ENCODE results near the gene RELN. TPM values are rescaled to one million over a fixed set of nuclear protein-coding genes. Genes with fewer than 3 reads are reported as not detected.

RELN gene
- total RNA-seq, 1 experiment from 2014 or later = 4.3 TPM

GRCh38 chr7:103856929-103857328, 132.5 kb downstream of the RELN start:
- Histone ChIP-seq H3K36me3 (ENCODE audit: control insufficient read depth, insufficient read depth, low read length) (no peaks in the 10 kb centered on the region), H3K9me3 (no peaks in the 10 kb centered on the region), H3K4me1 (peaks cover 7% of the 10 kb centered on the region; the same call in 1 of the 2 replicates), H3K27me3 (replicated peaks; ENCODE audit: control insufficient read depth, insufficient read depth, low read length) (no peaks in the 10 kb centered on the region), H3K4me3 (ENCODE audit: low read depth, low read length) (no peak overlapping the region)
- intact Hi-C loops (cut with micrococcal nuclease; ENCODE audit: unreplicated experiment) = no loop called here
- H3K27ac Mint-ChIP-seq (ENCODE audit: unreplicated experiment) = no peak overlapping the region
- H3K4me3 Mint-ChIP-seq (ENCODE audit: unreplicated experiment) = no peak overlapping the region
- H3K27me3 Mint-ChIP-seq (ENCODE audit: insufficient read depth, unreplicated experiment) = peaks cover 4% of the 10 kb centered on the region
- H3K9me3 Mint-ChIP-seq (ENCODE audit: unreplicated experiment) = peaks cover 8% of the 10 kb centered on the region
- no peak for TF ChIP-seq CTCF (IDR thresholded peaks at IDR 0.05; ENCODE audit: insufficient read depth in 1 of 2, low read depth in 1 of 2, low read length in 1 of 2, severe bottlenecking in 1 of 2, unreplicated experiment in 1 of 2)
- ChIA-PET POLR2A (interaction anchor here (0.6 kb wide), 1 partner anchor 469 kb away, joined by 10 read pairs; no protein-coding TSS in a partner anchor), CTCF (no interaction called here)
- no peak for DNase-seq
- BruUV-seq (replicated peaks) = no TSS peak
- no peaks in the 10 kb centered on the region for H3K36me3 Mint-ChIP-seq (ENCODE audit: insufficient read depth, unreplicated experiment)
- H3K4me1 Mint-ChIP-seq (ENCODE audit: low read depth, unreplicated experiment) = no peaks in the 10 kb centered on the region

GRCh38 chr7:103855671-103856070, 133.8 kb downstream of the RELN start:
- no peak overlapping the region for H3K4me3 ChIP-seq (ENCODE audit: low read depth, low read length)
- Mint-ChIP-seq H3K36me3 (ENCODE audit: insufficient read depth, unreplicated experiment) (no peaks in the 10 kb centered on the region), H3K4me3 (ENCODE audit: unreplicated experiment) (no peak overlapping the region), H3K4me1 (ENCODE audit: low read depth, unreplicated experiment) (no peaks in the 10 kb centered on the region), H3K27me3 (ENCODE audit: insufficient read depth, unreplicated experiment) (peaks cover 4% of the 10 kb centered on the region), H3K27ac (ENCODE audit: unreplicated experiment) (no peak overlapping the region), H3K9me3 (ENCODE audit: unreplicated experiment) (no peaks in the 10 kb centered on the region)
- intact Hi-C loops (cut with micrococcal nuclease; ENCODE audit: unreplicated experiment) = no loop called here
- CTCF ChIA-PET = no interaction called here
- POLR2A ChIA-PET = no interaction called here
- H3K4me1 ChIP-seq = peaks cover 7% of the 10 kb centered on the region; the same call in 1 of the 2 replicates
- no peak for TF ChIP-seq CTCF (IDR thresholded peaks at IDR 0.05; ENCODE audit: insufficient read depth in 1 of 2, low read depth in 1 of 2, low read length in 1 of 2, severe bottlenecking in 1 of 2, unreplicated experiment in 1 of 2)
- BruUV-seq (replicated peaks) = no TSS peak
- H3K36me3 ChIP-seq (ENCODE audit: control insufficient read depth, insufficient read depth, low read length) = no peaks in the 10 kb centered on the region
- DNase-seq = no peak
- H3K9me3 ChIP-seq = no peaks in the 10 kb centered on the region
- H3K27me3 ChIP-seq (replicated peaks; ENCODE audit: control insufficient read depth, insufficient read depth, low read length) = no peaks in the 10 kb centered on the region

GRCh38 chr7:103854611-103855010, 134.8 kb downstream of the RELN start:
- Histone ChIP-seq H3K4me3 (ENCODE audit: low read depth, low read length) (no peak overlapping the region), H3K36me3 (ENCODE audit: control insufficient read depth, insufficient read depth, low read length) (no peaks in the 10 kb centered on the region), H3K9me3 (no peaks in the 10 kb centered on the region), H3K27me3 (replicated peaks; ENCODE audit: control insufficient read depth, insufficient read depth, low read length) (no peaks in the 10 kb centered on the region), H3K4me1 (peaks cover under 1% of the 10 kb centered on the region; the same call in 1 of the 2 replicates)
- Mint-ChIP-seq H3K4me1 (ENCODE audit: low read depth, unreplicated experiment) (no peaks in the 10 kb centered on the region), H3K4me3 (ENCODE audit: unreplicated experiment) (no peak overlapping the region), H3K27ac (ENCODE audit: unreplicated experiment) (no peak overlapping the region), H3K27me3 (ENCODE audit: insufficient read depth, unreplicated experiment) (peaks cover 4% of the 10 kb centered on the region), H3K9me3 (ENCODE audit: unreplicated experiment) (peaks cover under 1% of the 10 kb centered on the region), H3K36me3 (ENCODE audit: insufficient read depth, unreplicated experiment) (no peaks in the 10 kb centered on the region)
- ChIA-PET CTCF (no interaction called here), POLR2A (no interaction called here)
- no peak for DNase-seq
- BruUV-seq (replicated peaks) = no TSS peak
- TF ChIP-seq CTCF (IDR thresholded peaks at IDR 0.05; ENCODE audit: insufficient read depth in 1 of 2, low read depth in 1 of 2, low read length in 1 of 2, severe bottlenecking in 1 of 2, unreplicated experiment in 1 of 2) = no peak
- intact Hi-C loops (cut with micrococcal nuclease; ENCODE audit: unreplicated experiment) = no loop called here
